Activated CD8-positive, alpha-beta T cell treated with anti-CD3 and anti-CD28 coated beads, Interleukin-2, amount 10 ng/mL, durations not matched to agents 7 days and 5 days (primary cell): ENCODE measurements around the gene GABARAPL1. TPM values are rescaled to one million over a fixed set of nuclear protein-coding genes. Genes with fewer than 3 reads are reported as not detected.
"Not testable (repeated sequence)": the region's sequence is repeated elsewhere in the genome, so short reads cannot be mapped to it uniquely, and the experiment has no call there.

Source experiments
- ATAC-seq: fragments of 150-1000 bp; cut with Tn5 transposase; one replicate; pipeline ENCODE4 v1.10.0; 2021; ENCODE audit warnings: moderate library complexity
- CTCF ChIA-PET: fragments of 350-600 bp; sonication (Branson Sonifier 250); formaldehyde crosslinking; loops from one replicate; lab custom pipeline; 2021; ENCODE audit warnings: antibody characterized with exemption; lab: Charles Lee
- POLR2A ChIA-PET: fragments of 350-600 bp; sonication (Branson Sonifier 250); formaldehyde crosslinking; loops from one replicate; lab custom pipeline; 2021; ENCODE audit warnings: antibody characterized with exemption; lab: Charles Lee
- DNase-seq: peaks from one replicate; pipeline ENCODE4 v3.0.0-alpha.2; 2020
- H3K27ac Mint-ChIP-seq: one replicate; pipeline ENCODE4 v1.8.0; 2021; ENCODE audit warnings: mild to moderate bottlenecking, mixed read lengths
- H3K27me3 Mint-ChIP-seq: one replicate; pipeline ENCODE4 v1.8.0; 2021; ENCODE audit warnings: low read depth, mixed read lengths
- H3K36me3 Mint-ChIP-seq: one replicate; pipeline ENCODE4 v1.8.0; 2021; ENCODE audit warnings: low read depth, mixed read lengths
- H3K4me1 Mint-ChIP-seq: one replicate; pipeline ENCODE4 v1.8.0; 2021; ENCODE audit warnings: low read depth, mixed read lengths
- H3K4me3 Mint-ChIP-seq: one replicate; pipeline ENCODE4 v1.8.0; 2021; ENCODE audit warnings: mild to moderate bottlenecking, mixed read lengths
- H3K9me3 Mint-ChIP-seq: one replicate; pipeline ENCODE4 v1.8.0; 2022; ENCODE audit warnings: mixed read lengths; ENCODE audit not compliant: insufficient read depth
- total RNA-seq, 2 experiments: library from RNA; stranded (reverse); gene quantifications; one replicate each; pipeline ENCODE4 v1.2.3, GENCODE V29; 2021

The GABARAPL1 gene
- total RNA-seq, 2 experiments from 2014 or later, result 15.1 to 17.0 TPM

DNA sequence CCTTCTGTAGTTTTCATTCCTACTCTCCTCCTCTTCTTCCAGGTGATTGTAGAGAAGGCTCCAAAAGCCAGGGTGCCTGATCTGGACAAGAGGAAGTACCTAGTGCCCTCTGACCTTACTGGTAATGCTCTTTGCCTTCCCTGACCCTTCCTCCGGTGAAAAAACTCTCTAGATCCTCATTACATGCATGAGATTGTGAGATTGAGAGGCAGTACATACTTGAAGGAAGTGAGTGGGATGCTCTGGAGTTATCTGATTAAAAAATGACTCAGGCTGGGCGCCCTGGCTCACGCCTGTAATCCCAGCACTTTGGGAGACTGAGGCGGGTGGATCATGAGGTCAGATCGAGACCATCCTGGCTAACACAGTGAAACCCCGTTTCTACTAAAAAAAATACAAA lies 5.3 kb downstream of the GABARAPL1 start:
- Mint-ChIP-seq H3K9me3 (no peaks in the 10 kb centered on the region), H3K4me1 (peaks cover 28% of the 10 kb centered on the region), H3K27me3 (no peaks in the 10 kb centered on the region), H3K4me3 (no peak overlapping the region), H3K36me3 (peaks cover 42% of the 10 kb centered on the region), H3K27ac (no peak overlapping the region)
- no peak for DNase-seq
- ChIA-PET CTCF (interaction anchor here (1.4 kb wide), 1 partner anchor 532 kb away, joined by 3 read pairs; no protein-coding TSS in a partner anchor), POLR2A (no interaction called here)
- ATAC-seq, result no peak

DNA sequence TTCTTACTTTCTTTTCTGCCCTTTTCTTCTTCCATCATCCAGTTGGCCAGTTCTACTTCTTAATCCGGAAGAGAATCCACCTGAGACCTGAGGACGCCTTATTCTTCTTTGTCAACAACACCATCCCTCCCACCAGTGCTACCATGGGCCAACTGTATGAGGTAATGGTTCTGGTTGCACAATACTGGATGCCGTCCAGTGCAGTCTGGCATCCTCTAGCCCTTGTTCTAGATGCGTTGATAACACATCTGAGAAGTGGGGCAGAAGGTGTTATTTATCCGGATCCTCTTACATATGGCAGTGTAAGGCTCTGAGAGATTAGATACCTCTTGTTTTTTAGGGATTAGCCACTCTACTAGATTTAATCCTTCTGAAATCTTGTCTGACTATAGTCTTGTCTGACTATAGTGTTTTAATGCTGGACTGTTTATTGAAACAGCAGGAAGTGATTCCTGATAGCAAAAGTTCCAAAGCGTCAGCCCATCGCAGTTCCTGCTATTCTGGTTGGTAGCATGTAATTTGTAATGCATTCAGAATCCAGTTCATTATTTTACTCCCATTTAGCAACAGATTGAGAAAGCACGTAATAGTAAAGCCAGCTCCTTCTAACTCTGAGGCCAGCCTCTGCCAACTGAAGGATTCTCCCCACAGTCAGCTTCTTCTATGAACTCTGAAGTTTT lies 7.9 kb downstream of the GABARAPL1 start:
- ATAC-seq (no peak), DNase-seq (no peak)
- Mint-ChIP-seq H3K4me3 (no peak overlapping the region), H3K27me3 (no peaks in the 10 kb centered on the region), H3K9me3 (no peaks in the 10 kb centered on the region), H3K27ac (no peak overlapping the region), H3K36me3 (peaks cover 54% of the 10 kb centered on the region), H3K4me1 (peaks cover 12% of the 10 kb centered on the region)
- CTCF ChIA-PET, result no interaction called here
- POLR2A ChIA-PET, result no interaction called here

DNA sequence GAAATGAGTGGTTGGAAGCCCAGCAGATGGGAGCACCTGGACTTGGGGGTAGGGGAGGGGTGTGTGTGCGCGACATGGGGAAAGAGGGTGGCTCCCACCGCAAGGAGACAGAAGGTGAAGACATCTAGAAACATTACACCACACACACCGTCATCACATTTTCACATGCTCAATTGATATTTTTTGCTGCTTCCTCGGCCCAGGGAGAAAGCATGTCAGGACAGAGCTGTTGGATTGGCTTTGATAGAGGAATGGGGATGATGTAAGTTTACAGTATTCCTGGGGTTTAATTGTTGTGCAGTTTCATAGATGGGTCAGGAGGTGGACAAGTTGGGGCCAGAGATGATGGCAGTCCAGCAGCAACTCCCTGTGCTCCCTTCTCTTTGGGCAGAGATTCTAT lies 9.2 kb downstream of the GABARAPL1 start:
- peaks cover 59% of the 10 kb centered on the region for H3K36me3 Mint-ChIP-seq
- CTCF ChIA-PET, result no interaction called here
- no peaks in the 10 kb centered on the region for H3K27me3 Mint-ChIP-seq
- no peak overlapping the region for H3K4me3 Mint-ChIP-seq
- peaks cover 8% of the 10 kb centered on the region for H3K4me1 Mint-ChIP-seq
- no peak overlapping the region for H3K27ac Mint-ChIP-seq
- peaks cover 4% of the 10 kb centered on the region for H3K9me3 Mint-ChIP-seq
- POLR2A ChIA-PET, result no interaction called here
- ATAC-seq (no peak), DNase-seq (no peak)

GRCh38 chr12:10223208-10223607 lies 10.5 kb downstream of the GABARAPL1 start:
- Mint-ChIP-seq H3K27me3 (no peaks in the 10 kb centered on the region), H3K27ac (no peak overlapping the region), H3K4me1 (peaks cover 14% of the 10 kb centered on the region), H3K36me3 (peaks cover 56% of the 10 kb centered on the region), H3K9me3 (peaks cover 4% of the 10 kb centered on the region), H3K4me3 (no peak overlapping the region)
- POLR2A ChIA-PET, result no interaction called here
- ATAC-seq (no peak), DNase-seq (no peak)
- CTCF ChIA-PET, result interaction anchor here (2.4 kb wide), 1 partner anchor 13 kb away, joined by 10 read pairs; no protein-coding TSS in a partner anchor

- CTCF ChIA-PET, result interaction anchor here (1.2 kb wide), 1 partner anchor 11 kb away, joined by 3 read pairs; no protein-coding TSS in a partner anchor
- H3K9me3 Mint-ChIP-seq, POLR2A ChIA-PET, DNase-seq, H3K27ac Mint-ChIP-seq, ATAC-seq, H3K27me3 Mint-ChIP-seq, H3K4me3 Mint-ChIP-seq: not testable (repeated sequence)
- Mint-ChIP-seq H3K36me3 (peaks cover 49% of the 10 kb centered on the region), H3K4me1 (peaks cover 15% of the 10 kb centered on the region)
Measured at GRCh38 chr12:10225426-10225825, 12.7 kb downstream of the GABARAPL1 start.

GRCh38 chr12:10226086-10226485 lies 13.4 kb downstream of the GABARAPL1 start:
- Mint-ChIP-seq H3K27me3 (no peaks in the 10 kb centered on the region), H3K4me1 (peaks cover 15% of the 10 kb centered on the region)

DNA sequence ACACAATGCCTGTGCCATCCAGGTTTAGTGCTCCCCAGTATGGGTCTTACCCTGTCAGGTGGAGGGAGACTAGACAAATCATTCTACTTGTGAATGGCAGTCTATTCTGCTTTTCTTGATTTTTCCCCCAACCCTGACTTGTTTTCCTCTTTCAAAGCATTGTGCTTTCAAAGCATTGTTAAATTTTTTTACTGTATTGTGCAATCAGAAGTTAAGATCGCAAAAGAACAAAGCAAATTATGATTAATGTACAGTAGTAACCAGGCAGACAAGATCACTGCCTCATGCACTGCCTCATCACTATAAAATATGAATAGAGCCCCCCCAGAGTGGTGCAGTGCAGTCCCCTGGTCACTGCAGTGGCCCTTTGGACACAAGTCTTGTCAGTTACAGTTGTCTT lies 14.1 kb downstream of the GABARAPL1 start:
- H3K27ac Mint-ChIP-seq, result no peak overlapping the region
- H3K4me3 Mint-ChIP-seq, result no peak overlapping the region
- ATAC-seq, result no peak
- ChIA-PET CTCF (interaction anchor here (0.7 to 2.3 kb wide), 3 partner anchors 9 to 262 kb away, joined by 3 to 12 read pairs (median 4); no protein-coding TSS in a partner anchor), POLR2A (interaction anchor here (1.1 kb wide), 1 partner anchor 14 kb away, joined by 4 read pairs; the partner anchor contains the start of gene GABARAPL1)
- peaks cover 8% of the 10 kb centered on the region for H3K9me3 Mint-ChIP-seq
- peaks cover 15% of the 10 kb centered on the region for H3K4me1 Mint-ChIP-seq
- no peak for DNase-seq
- no peaks in the 10 kb centered on the region for H3K27me3 Mint-ChIP-seq
- H3K36me3 Mint-ChIP-seq, result peaks cover 37% of the 10 kb centered on the region

More at GRCh38 chr12:10226086-10226485, 13.4 kb downstream of the GABARAPL1 start:
- DNase-seq (no peak), ATAC-seq (no peak)
- H3K36me3 Mint-ChIP-seq, result peaks cover 43% of the 10 kb centered on the region
- ChIA-PET POLR2A (no interaction called here), CTCF (interaction anchor here (0.7 to 2.3 kb wide), 2 partner anchors 10 to 31 kb away, joined by 3 to 12 read pairs; no protein-coding TSS in a partner anchor)
- no peak overlapping the region for H3K4me3 Mint-ChIP-seq
- peaks cover 4% of the 10 kb centered on the region for H3K9me3 Mint-ChIP-seq
- H3K27ac Mint-ChIP-seq, result no peak overlapping the region

- no peak overlapping the region for H3K4me3 Mint-ChIP-seq
- no peaks in the 10 kb centered on the region for H3K27me3 Mint-ChIP-seq
- H3K36me3 Mint-ChIP-seq, result peaks cover 28% of the 10 kb centered on the region
- ATAC-seq (no peak), DNase-seq (no peak)
- H3K27ac Mint-ChIP-seq, result no peak overlapping the region
- H3K9me3 Mint-ChIP-seq, result peaks cover 9% of the 10 kb centered on the region
- CTCF ChIA-PET, result interaction anchor here (1.2 to 2.3 kb wide), 2 partner anchors 8 to 261 kb away, joined by 4 to 12 read pairs; no protein-coding TSS in a partner anchor
- H3K4me1 Mint-ChIP-seq, result peaks cover 15% of the 10 kb centered on the region
- POLR2A ChIA-PET, result interaction anchor here (1.1 kb wide), 1 partner anchor 15 kb away, joined by 4 read pairs; the partner anchor contains the start of gene GABARAPL1
Measured at GRCh38 chr12:10227648-10228047, 15.0 kb downstream of the GABARAPL1 start.

DNA sequence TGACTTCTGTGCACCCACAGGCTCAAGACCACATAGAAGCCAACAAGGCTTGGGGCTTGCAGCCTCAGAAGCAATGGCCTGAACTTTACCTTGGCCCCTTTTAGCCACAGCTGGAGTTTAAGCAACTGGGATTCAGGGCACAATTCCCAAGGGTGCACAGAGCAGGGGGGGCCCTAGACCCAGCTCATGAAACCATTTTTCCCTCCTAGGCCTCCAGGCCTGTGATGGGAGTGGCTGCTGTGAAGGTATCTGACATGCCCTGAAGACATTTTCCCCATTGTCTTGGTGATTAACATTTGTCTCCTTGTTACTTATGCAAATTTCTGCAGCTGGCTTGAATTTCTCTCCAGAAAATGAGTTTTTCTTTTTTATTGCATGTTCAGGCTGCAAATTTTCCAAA lies 21.9 kb downstream of the GABARAPL1 start:
- ChIA-PET CTCF (interaction anchor here (0.8 to 2.1 kb wide), 3 partner anchors 66 to 444 kb away, joined by 3 to 6 read pairs (median 3); no protein-coding TSS in a partner anchor), POLR2A (interaction anchor here (0.7 to 0.8 kb wide), 2 partner anchors 70 to 373 kb away, joined by 3 read pairs; no protein-coding TSS in a partner anchor)
- Mint-ChIP-seq H3K4me1 (peaks cover 28% of the 10 kb centered on the region), H3K4me3 (no peak overlapping the region), H3K27ac (no peak overlapping the region), H3K27me3 (no peaks in the 10 kb centered on the region), H3K36me3 (peaks cover 33% of the 10 kb centered on the region), H3K9me3 (peaks cover 13% of the 10 kb centered on the region)
- no peak for ATAC-seq
- no peak for DNase-seq

- Mint-ChIP-seq H3K36me3 (peaks cover 33% of the 10 kb centered on the region), H3K27ac (peak overlapping the region; percentile 40), H3K4me3 (no peak overlapping the region), H3K4me1 (peaks cover 32% of the 10 kb centered on the region), H3K9me3 (peaks cover 13% of the 10 kb centered on the region), H3K27me3 (no peaks in the 10 kb centered on the region)
- ATAC-seq (peak; percentile 58), DNase-seq (peak; percentile 53)
- ChIA-PET POLR2A (interaction anchor here (0.6 to 1.0 kb wide), 3 partner anchors 133 to 152 kb away, joined by 3 to 4 read pairs (median 3); no protein-coding TSS in a partner anchor), CTCF (interaction anchor here (0.6 to 3.2 kb wide), 51 partner anchors 8 to 516 kb away, joined by 3 to 32 read pairs (median 5); partner anchors contain the start of gene GABARAPL1)
Measured at GRCh38 chr12:10235761-10236631, 23.3 kb downstream of the GABARAPL1 start.

GRCh38 chr12:10236720-10237119 lies 24.0 kb downstream of the GABARAPL1 start:
- Mint-ChIP-seq H3K36me3 (peaks cover 33% of the 10 kb centered on the region), H3K27ac (no peak overlapping the region), H3K27me3 (no peaks in the 10 kb centered on the region), H3K4me3 (no peak overlapping the region), H3K9me3 (peaks cover 10% of the 10 kb centered on the region), H3K4me1 (peaks cover 34% of the 10 kb centered on the region)
- CTCF ChIA-PET, result interaction anchor here (0.7 to 3.2 kb wide), 37 partner anchors 9 to 1250 kb away, joined by 3 to 32 read pairs (median 6); partner anchors contain the start of gene GABARAPL1
- ATAC-seq, result no peak
- DNase-seq, result no peak
- POLR2A ChIA-PET, result interaction anchor here (1.0 kb wide), 1 partner anchor 149 kb away, joined by 3 read pairs; no protein-coding TSS in a partner anchor
